Osteocyte (in vitro differentiated cells): Measurements from ENCODE around the gene ZNF76. TPM values are rescaled to one million over a fixed set of nuclear protein-coding genes. Genes with fewer than 3 reads are reported as not detected.

Experiments
- DNase-seq: peaks from one replicate; pipeline ENCODE4 v3.0.0; 2021; ENCODE audit warnings: mixed read lengths; ENCODE audit not compliant: unreplicated experiment; ENCODE audit errors: extremely low spot score
- H3K27ac Mint-ChIP-seq: one replicate; pipeline ENCODE4 v1.8.0; 2021; ENCODE audit warnings: mild to moderate bottlenecking, mixed read lengths; ENCODE audit not compliant: unreplicated experiment
- H3K27me3 Mint-ChIP-seq: one replicate; pipeline ENCODE4 v1.8.0; 2021; ENCODE audit warnings: mixed read lengths; ENCODE audit not compliant: unreplicated experiment
- H3K36me3 Mint-ChIP-seq: one replicate; pipeline ENCODE4 v1.8.0; 2021; ENCODE audit warnings: mixed read lengths; ENCODE audit not compliant: unreplicated experiment
- H3K4me1 Mint-ChIP-seq: one replicate; pipeline ENCODE4 v1.8.0; 2021; ENCODE audit warnings: mixed read lengths; ENCODE audit not compliant: unreplicated experiment
- H3K4me3 Mint-ChIP-seq: one replicate; pipeline ENCODE4 v1.8.0; 2021; ENCODE audit warnings: mild to moderate bottlenecking, moderate library complexity, mixed read lengths; ENCODE audit not compliant: unreplicated experiment
- H3K9me3 Mint-ChIP-seq: one replicate; pipeline ENCODE4 v1.8.0; 2021; ENCODE audit warnings: mixed read lengths; ENCODE audit not compliant: unreplicated experiment
- total RNA-seq: library from RNA; stranded (reverse); gene quantifications from 2 replicates; pipeline ENCODE4 v1.2.1, GENCODE V29; 2021
- TF ChIP-seq, protein P1 (sequence below): fragments of 200-600 bp; sonication (generic); IDR thresholded peaks from 2 replicates; pipeline ENCODE4 v1.5.0; 2021; ENCODE audit warnings: antibody characterized with exemption, mild to moderate bottlenecking, moderate library complexity

Gene ZNF76
- total RNA-seq, 1 donor from 2014 or later = 32.9 TPM

DNA sequence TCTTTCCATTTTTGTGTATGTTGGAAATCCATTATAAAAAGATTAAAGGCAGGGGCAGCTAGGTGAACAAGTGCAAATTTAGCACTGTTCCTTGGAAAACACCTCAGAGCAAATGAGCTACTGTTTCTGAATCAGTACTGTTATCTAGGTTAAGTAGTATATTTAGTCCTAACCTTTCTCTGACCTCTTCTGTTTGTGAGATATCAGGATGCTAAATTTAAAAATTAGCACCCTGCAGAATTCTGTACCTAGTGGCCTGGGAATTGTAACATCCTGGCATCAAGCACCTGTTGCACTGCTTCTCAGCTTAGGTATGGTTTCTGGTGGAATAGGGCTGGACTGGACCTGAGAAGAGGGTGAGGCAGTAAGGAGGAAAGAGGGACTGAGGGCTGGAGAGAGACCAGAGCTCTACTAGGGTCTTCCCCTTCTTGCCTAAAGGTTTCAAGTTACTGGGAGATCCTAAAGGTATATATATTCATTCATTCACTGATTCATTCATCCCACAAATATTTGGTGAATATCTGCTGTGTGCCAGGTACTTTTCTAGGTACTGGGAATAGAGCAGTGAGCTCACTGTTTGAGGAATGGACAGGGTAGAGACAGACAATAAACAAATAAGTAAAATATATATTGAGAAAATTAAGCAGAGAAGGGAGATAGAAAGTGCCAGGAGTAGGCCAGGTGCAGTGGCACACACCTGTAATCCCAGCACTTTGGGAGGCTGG lies 5.2 kb downstream of the ZNF76 start:
- H3K27me3 Mint-ChIP-seq = no peaks in the 10 kb centered on the region
- TF ChIP-seq, protein P1, sequence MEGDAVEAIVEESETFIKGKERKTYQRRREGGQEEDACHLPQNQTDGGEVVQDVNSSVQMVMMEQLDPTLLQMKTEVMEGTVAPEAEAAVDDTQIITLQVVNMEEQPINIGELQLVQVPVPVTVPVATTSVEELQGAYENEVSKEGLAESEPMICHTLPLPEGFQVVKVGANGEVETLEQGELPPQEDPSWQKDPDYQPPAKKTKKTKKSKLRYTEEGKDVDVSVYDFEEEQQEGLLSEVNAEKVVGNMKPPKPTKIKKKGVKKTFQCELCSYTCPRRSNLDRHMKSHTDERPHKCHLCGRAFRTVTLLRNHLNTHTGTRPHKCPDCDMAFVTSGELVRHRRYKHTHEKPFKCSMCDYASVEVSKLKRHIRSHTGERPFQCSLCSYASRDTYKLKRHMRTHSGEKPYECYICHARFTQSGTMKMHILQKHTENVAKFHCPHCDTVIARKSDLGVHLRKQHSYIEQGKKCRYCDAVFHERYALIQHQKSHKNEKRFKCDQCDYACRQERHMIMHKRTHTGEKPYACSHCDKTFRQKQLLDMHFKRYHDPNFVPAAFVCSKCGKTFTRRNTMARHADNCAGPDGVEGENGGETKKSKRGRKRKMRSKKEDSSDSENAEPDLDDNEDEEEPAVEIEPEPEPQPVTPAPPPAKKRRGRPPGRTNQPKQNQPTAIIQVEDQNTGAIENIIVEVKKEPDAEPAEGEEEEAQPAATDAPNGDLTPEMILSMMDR = no peak

DNA sequence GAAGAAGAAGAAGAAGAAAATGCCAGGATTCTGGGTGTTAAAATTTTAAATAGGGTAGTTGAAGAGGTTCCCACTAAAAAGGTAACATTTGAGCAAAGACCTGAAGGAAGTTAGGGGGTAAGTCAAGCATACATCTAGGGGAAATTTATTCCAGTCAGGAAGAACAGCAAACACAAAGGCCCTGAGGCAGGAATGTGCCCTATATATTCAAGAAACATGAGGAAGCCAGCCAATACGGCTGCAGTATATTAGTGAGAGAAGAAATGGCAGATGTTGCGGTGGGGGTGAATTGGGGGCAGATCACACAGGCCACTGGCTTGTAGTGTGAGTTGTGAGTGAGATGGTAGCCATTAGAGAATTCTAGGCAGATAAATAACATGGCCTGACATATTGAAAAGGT lies 6.0 kb downstream of the ZNF76 start:
- no peaks in the 10 kb centered on the region for H3K27me3 Mint-ChIP-seq
- peaks cover 5% of the 10 kb centered on the region for H3K36me3 Mint-ChIP-seq
- no peak overlapping the region for H3K4me3 Mint-ChIP-seq
- no peak overlapping the region for H3K27ac Mint-ChIP-seq
- no peak for DNase-seq
- TF ChIP-seq, protein P1 = no peak
- no peaks in the 10 kb centered on the region for H3K9me3 Mint-ChIP-seq
- H3K4me1 Mint-ChIP-seq = peaks cover 11% of the 10 kb centered on the region

More for the DNA sequence above, 5.2 kb downstream of the ZNF76 start:
- peaks cover 5% of the 10 kb centered on the region for H3K36me3 Mint-ChIP-seq
- no peak for DNase-seq
- no peak overlapping the region for H3K4me3 Mint-ChIP-seq
- H3K9me3 Mint-ChIP-seq = no peaks in the 10 kb centered on the region
- H3K27ac Mint-ChIP-seq = no peak overlapping the region
- H3K4me1 Mint-ChIP-seq = peaks cover 16% of the 10 kb centered on the region

DNA sequence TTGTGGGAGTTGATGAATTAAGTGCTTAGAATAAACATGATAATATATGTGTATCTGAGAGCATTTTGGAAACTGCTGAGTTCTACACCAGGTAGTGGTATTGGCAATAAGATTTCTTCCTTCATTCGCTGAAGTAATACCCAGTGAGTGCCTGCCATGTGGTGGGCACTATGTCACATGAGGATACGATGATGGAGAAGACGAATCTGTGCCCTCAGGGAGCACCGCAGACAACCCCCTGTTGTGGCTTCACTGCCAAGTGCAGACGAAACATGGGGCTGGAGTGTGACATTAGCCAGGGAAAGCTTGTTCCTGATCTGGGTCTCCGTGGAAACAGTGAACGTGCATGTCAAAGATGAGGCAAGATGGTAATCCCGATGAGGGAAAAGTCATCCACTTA lies 7.9 kb downstream of the ZNF76 start:
- TF ChIP-seq, protein P1 = no peak
- H3K27me3 Mint-ChIP-seq = no peaks in the 10 kb centered on the region
- H3K4me1 Mint-ChIP-seq = peaks cover 6% of the 10 kb centered on the region
- no peak overlapping the region for H3K4me3 Mint-ChIP-seq
- H3K9me3 Mint-ChIP-seq = no peaks in the 10 kb centered on the region
- H3K27ac Mint-ChIP-seq = no peak overlapping the region
- DNase-seq = no peak
- H3K36me3 Mint-ChIP-seq = peaks cover 5% of the 10 kb centered on the region

DNA sequence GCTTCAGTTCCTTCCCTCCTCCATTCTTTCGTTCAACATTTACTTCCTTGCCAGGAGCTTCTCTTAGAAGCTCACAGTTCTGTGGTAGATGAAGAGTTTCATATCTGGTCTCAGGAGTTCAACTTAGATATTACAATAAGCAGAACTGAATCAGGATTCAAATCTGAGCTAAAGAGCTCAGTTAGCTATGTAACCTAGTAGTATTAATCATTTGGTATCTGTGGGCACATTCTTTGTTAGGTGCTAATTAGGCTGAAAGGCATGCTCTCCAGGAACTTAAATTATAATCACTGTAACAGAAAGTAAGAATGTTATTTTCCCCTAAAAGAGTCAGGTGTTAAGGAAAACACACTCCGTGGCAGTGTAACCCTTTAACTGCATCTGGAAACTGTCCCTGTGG lies 8.4 kb downstream of the ZNF76 start:
- DNase-seq = no peak
- Mint-ChIP-seq H3K36me3 (peaks cover 5% of the 10 kb centered on the region), H3K4me1 (peaks cover 5% of the 10 kb centered on the region), H3K4me3 (no peak overlapping the region), H3K27ac (no peak overlapping the region), H3K27me3 (no peaks in the 10 kb centered on the region), H3K9me3 (no peaks in the 10 kb centered on the region)
- TF ChIP-seq, protein P1 = no peak

DNA sequence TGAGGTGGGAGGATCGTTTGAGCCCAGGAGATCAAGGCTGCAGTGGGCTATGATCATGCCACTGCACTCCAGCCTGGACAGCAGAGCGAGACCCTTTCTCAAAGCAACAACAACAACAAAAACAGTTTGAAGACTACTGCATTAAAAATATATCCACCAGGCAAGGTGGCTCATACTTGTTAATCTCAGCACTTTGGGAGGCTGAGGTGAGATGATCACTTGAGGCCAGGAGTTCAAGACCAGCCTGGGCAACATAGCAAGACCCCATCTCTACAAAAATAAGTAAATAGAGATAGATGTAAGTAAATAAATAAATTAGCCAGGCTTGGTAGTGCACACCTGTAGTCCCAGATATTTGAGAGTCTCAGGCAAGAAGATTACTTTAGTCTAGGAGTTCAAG lies 12.5 kb downstream of the ZNF76 start:
- no peaks in the 10 kb centered on the region for H3K27me3 Mint-ChIP-seq
- no peaks in the 10 kb centered on the region for H3K9me3 Mint-ChIP-seq
- H3K27ac Mint-ChIP-seq = no peak overlapping the region
- H3K4me1 Mint-ChIP-seq = peaks cover 2% of the 10 kb centered on the region
- no peak for DNase-seq
- H3K4me3 Mint-ChIP-seq = no peak overlapping the region
- TF ChIP-seq, protein P1 = no peak
- peaks cover 7% of the 10 kb centered on the region for H3K36me3 Mint-ChIP-seq
